KOPT-K1 (cell line): Measurements from ENCODE around the gene TCEAL9.
"Not testable (repeated sequence)": the region's sequence is repeated elsewhere in the genome, so short reads cannot be mapped to it uniquely, and the experiment has no call there.

ENCODE experiments used
- H3K27ac ChIP-seq: fragments of 200-600 bp; sonication (generic); 2 replicates; pipeline ENCODE4 v1.5.1; 2016; ENCODE audit warnings: antibody characterized with exemption, mild to moderate bottlenecking, low read depth, low read length; ENCODE audit not compliant: poor library complexity, severe bottlenecking
- H3K36me3 ChIP-seq: fragments of 200-600 bp; sonication (generic); 2 replicates; pipeline ENCODE4 v1.5.1; 2017; ENCODE audit warnings: antibody characterized with exemption, mild to moderate bottlenecking, low read length, moderate library complexity; ENCODE audit not compliant: insufficient read depth
- H3K9me3 ChIP-seq: fragments of 200-600 bp; sonication (generic); 2 replicates; pipeline ENCODE4 v1.5.1; 2017; ENCODE audit warnings: antibody characterized with exemption, low read length, mild to moderate bottlenecking; ENCODE audit not compliant: insufficient read depth, poor library complexity, severe bottlenecking

TCEAL9 gene

GRCh38 chrX:103356130-103356798 lies at the start of gene TCEAL9:
TSS of gene TCEAL9 (plus strand) at chrX:103356506. CDS start at chrX:103357685, 1,179 bp downstream.
- Histone ChIP-seq H3K27ac (peak within 1 kb of the TSS; percentile 22), H3K9me3 (no peaks in the 10 kb centered on the region), H3K36me3 (no peaks in the 10 kb centered on the region)

GRCh38 chrX:103309860-103310554 lies 46.3 kb upstream of the TCEAL9 start:
- Histone ChIP-seq H3K36me3 (no peaks in the 10 kb centered on the region), H3K27ac (no peak overlapping the region), H3K9me3 (no peaks in the 10 kb centered on the region)

GRCh38 chrX:103310555-103311398 lies 45.5 kb upstream of the TCEAL9 start, which contains the start of gene BEX2:
TSS of gene BEX2 (minus strand) at chrX:103310990. CDS start at chrX:103309976, 1,014 bp downstream.
- no peaks in the 10 kb centered on the region for H3K36me3 ChIP-seq
- no peak within 1 kb of the TSS for H3K27ac ChIP-seq
- no peaks in the 10 kb centered on the region for H3K9me3 ChIP-seq

GRCh38 chrX:103311399-103311780 lies 44.9 kb upstream of the TCEAL9 start:
- no peaks in the 10 kb centered on the region for H3K9me3 ChIP-seq
- H3K27ac ChIP-seq, result no peak overlapping the region
- no peaks in the 10 kb centered on the region for H3K36me3 ChIP-seq

- Histone ChIP-seq H3K27ac (no peak within 1 kb of the TSS), H3K36me3 (no peaks in the 10 kb centered on the region), H3K9me3 (no peaks in the 10 kb centered on the region)
These were observed 26.3 kb upstream of the TCEAL9 start, which contains the start of gene TCEAL7 for GRCh38 chrX:103329991-103330390. TSS of gene TCEAL7 (plus strand) at chrX:103330239. CDS start at chrX:103331404, 1,165 bp downstream.

GRCh38 chrX:103330681-103331288 lies 25.5 kb upstream of the TCEAL9 start:
- Histone ChIP-seq H3K36me3 (no peaks in the 10 kb centered on the region), H3K27ac (no peak overlapping the region), H3K9me3 (no peaks in the 10 kb centered on the region)

- Histone ChIP-seq H3K27ac (no peak overlapping the region), H3K9me3 (no peaks in the 10 kb centered on the region), H3K36me3 (no peaks in the 10 kb centered on the region)
These were observed 17.6 kb upstream of the TCEAL9 start for GRCh38 chrX:103338663-103339062.

GRCh38 chrX:103343105-103343504 lies 13.2 kb upstream of the TCEAL9 start:
- Histone ChIP-seq H3K36me3 (no peaks in the 10 kb centered on the region), H3K27ac (no peak overlapping the region), H3K9me3 (no peaks in the 10 kb centered on the region)

GRCh38 chrX:103344606-103345005 lies 11.7 kb upstream of the TCEAL9 start:
- H3K36me3 ChIP-seq, result no peaks in the 10 kb centered on the region
- H3K9me3 ChIP-seq, result no peaks in the 10 kb centered on the region
- H3K27ac ChIP-seq, result no peak overlapping the region

GRCh38 chrX:103347682-103348397 lies 8.5 kb upstream of the TCEAL9 start:
- Histone ChIP-seq H3K36me3 (no peaks in the 10 kb centered on the region), H3K27ac (no peak overlapping the region), H3K9me3 (no peaks in the 10 kb centered on the region)

- Histone ChIP-seq H3K36me3 (no peaks in the 10 kb centered on the region), H3K9me3 (no peaks in the 10 kb centered on the region), H3K27ac (peak overlapping the region; percentile 22)
These were observed 552 bp downstream of the TCEAL9 start for GRCh38 chrX:103356858-103357257.

- no peaks in the 10 kb centered on the region for H3K9me3 ChIP-seq
- H3K36me3 ChIP-seq, result no peaks in the 10 kb centered on the region
- no peak overlapping the region for H3K27ac ChIP-seq
These were observed 1.6 kb downstream of the TCEAL9 start for GRCh38 chrX:103357871-103358270.

- H3K9me3 ChIP-seq, H3K36me3 ChIP-seq, H3K27ac ChIP-seq: not testable (repeated sequence)
These were observed 3.3 kb downstream of the TCEAL9 start for GRCh38 chrX:103359605-103360004.

- Histone ChIP-seq H3K9me3 (no peaks in the 10 kb centered on the region), H3K36me3 (no peaks in the 10 kb centered on the region), H3K27ac (no peak overlapping the region)
These were observed 3.8 kb downstream of the TCEAL9 start for GRCh38 chrX:103360092-103360491.
